Panc1 (cell line): ENCODE measurements around the gene TEF. TPM values are rescaled to one million over a fixed set of nuclear protein-coding genes. Genes with fewer than 3 reads are reported as not detected.

Experiments used
- ATAC-seq: fragments of 200-7000 bp; cut with Tn5 transposase; 2 replicates; pipeline ENCODE4 v1.9.1; 2020; ENCODE audit warnings: mild to moderate bottlenecking, moderate library complexity
- BruUV-seq: library from RNA; stranded (reverse); fragments of 400-500 nt; replicated peaks from 2 replicates; lab custom pipeline; 2021; lab: Mats Ljungman, UMichigan
- CTCF ChIA-PET: fragments of 300-600 bp; sonication (Branson Sonifier 250); formaldehyde crosslinking; loops from one replicate; lab custom pipeline; 2022; ENCODE audit warnings: antibody characterized with exemption; lab: Charles Lee
- POLR2A ChIA-PET: fragments of 300-600 bp; sonication (Branson Sonifier 250); formaldehyde crosslinking; loops from one replicate; lab custom pipeline; 2022; ENCODE audit warnings: antibody characterized with exemption; lab: Charles Lee
- DNase-seq: peaks from one replicate; pipeline ENCODE4 v3.0.0-alpha.2; 2010; ENCODE audit warnings: low read depth, low spot score
- H3K27ac ChIP-seq: 2 replicates; pipeline ENCODE4 v1.5.1; 2011; ENCODE audit warnings: mild to moderate bottlenecking, low read length, inconsistent platforms
- H3K27me3 ChIP-seq: fragments of 200-500 bp; sonication (Bioruptor generic); 2 replicates; pipeline ENCODE4 v1.6.0; 2014; ENCODE audit warnings: low read length, inconsistent platforms; ENCODE audit not compliant: control insufficient read depth, insufficient read depth
- H3K36me3 ChIP-seq: fragments of 200-500 bp; sonication (Bioruptor generic); 2 replicates; pipeline ENCODE4 v1.5.1; 2014; ENCODE audit warnings: inconsistent platforms, mild to moderate bottlenecking, low read length, moderate library complexity; ENCODE audit not compliant: control insufficient read depth, insufficient read depth
- H3K4me1 ChIP-seq: 2 replicates; pipeline ENCODE4 v1.5.1; 2011; ENCODE audit warnings: inconsistent platforms, mild to moderate bottlenecking, low read length, moderate library complexity; ENCODE audit not compliant: control insufficient read depth, insufficient read depth
- H3K4me3 ChIP-seq, 2 experiments: 2 replicates each; pipeline ENCODE4 v1.5.1; 2011 to 2012; ENCODE audit warnings: low read depth in 2 of 2, low read length in 2 of 2, mild to moderate bottlenecking in 2 of 2, inconsistent platforms in 1 of 2, moderate library complexity in 1 of 2
- H3K9me3 ChIP-seq: fragments of 200-500 bp; sonication (Bioruptor generic); 2 replicates; pipeline ENCODE4 v1.5.1; 2014; ENCODE audit warnings: low read depth, mild to moderate bottlenecking, inconsistent platforms, low read length, moderate library complexity; ENCODE audit not compliant: control insufficient read depth, insufficient read depth
- POLR2AphosphoS5 ChIP-seq: IDR thresholded peaks from 2 replicates; pipeline ENCODE4 v1.6.1; 2012; ENCODE audit warnings: mild to moderate bottlenecking, low read depth, low read length, moderate library complexity
- SIN3A ChIP-seq: IDR thresholded peaks from 2 replicates; pipeline ENCODE4 v1.6.1; 2012; ENCODE audit warnings: low read depth, mild to moderate bottlenecking, low read length, moderate library complexity, borderline replicate concordance; ENCODE audit not compliant: insufficient read depth
- TCF7L2 ChIP-seq: IDR thresholded peaks from 2 replicates; pipeline ENCODE4 v1.6.1; 2011; ENCODE audit warnings: mild to moderate bottlenecking, low read depth, low read length, inconsistent platforms
- in situ Hi-C: cut with HindIII; loops from 2 replicates; pipeline ENCODE4 v1.10.0; 2016; ENCODE audit warnings: low sequenced_read_pairs, low pct_unique_long_range_greater_than_20kb
- intact Hi-C: fragments of 100-400 bp; cut with micrococcal nuclease; formaldehyde crosslinking; loops from one replicate; pipeline ENCODE4 v1.10.0; 2022; ENCODE audit not compliant: unreplicated experiment
- total RNA-seq: library from RNA; stranded (reverse); gene quantifications from one replicate; pipeline ENCODE4 v1.2.1, GENCODE V29; 2021; ENCODE audit not compliant: unreplicated experiment
- TF ChIP-seq, protein P1 (sequence below): fragments of 450-650 bp; IDR thresholded peaks from 2 replicates; pipeline ENCODE4 v1.5.1; 2017; ENCODE audit warnings: mild to moderate bottlenecking
- TF ChIP-seq, protein P2 (sequence below), 2 experiments: IDR thresholded peaks; 2 replicates each; pipeline ENCODE4 v1.6.1; 2011 to 2012; ENCODE audit warnings: low read depth in 2 of 2, control low read depth in 1 of 2, low read length in 1 of 2, mild to moderate bottlenecking in 1 of 2, moderate library complexity in 1 of 2; ENCODE audit not compliant: insufficient read depth in 1 of 2

The TEF gene
- total RNA-seq, 1 experiment from 2014 or later: 7.8 TPM

DNA sequence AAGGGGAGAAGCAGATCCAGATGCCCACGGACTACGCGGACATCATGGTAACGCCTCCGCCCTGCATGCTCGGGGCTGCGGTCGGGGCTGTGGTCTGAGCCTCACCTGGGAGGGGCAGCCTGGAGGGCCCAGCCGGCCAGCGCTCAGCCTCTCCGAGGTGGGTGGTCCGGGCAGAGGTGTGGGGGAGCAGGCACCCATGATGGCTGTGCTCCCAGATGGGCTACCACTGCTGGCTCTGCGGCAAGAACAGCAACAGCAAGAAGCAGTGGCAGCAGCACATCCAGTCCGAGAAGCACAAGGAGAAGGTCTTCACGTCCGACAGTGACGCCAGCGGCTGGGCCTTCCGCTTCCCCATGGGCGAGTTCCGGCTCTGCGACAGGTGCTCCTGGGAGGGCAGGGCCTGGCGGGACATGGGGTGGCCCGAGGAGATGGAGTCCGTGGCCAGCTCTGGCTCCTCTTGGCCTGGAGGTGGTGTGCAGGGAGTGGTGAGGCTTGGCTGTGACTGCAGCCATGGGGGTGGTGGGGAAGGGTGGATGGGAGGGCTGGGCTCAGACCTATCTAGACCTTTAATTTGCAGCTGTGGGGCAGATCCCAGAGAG lies 25.2 kb upstream of the TEF start:
- Histone ChIP-seq H3K27ac (no peak overlapping the region), H3K36me3 (no peaks in the 10 kb centered on the region), H3K27me3 (no peaks in the 10 kb centered on the region), H3K4me1 (peaks cover 16% of the 10 kb centered on the region), H3K4me3 (no peak overlapping the region), H3K9me3 (no peaks in the 10 kb centered on the region)
- in situ Hi-C loops: no loop called here
- DNase-seq (no peak), ATAC-seq (no peak)
- POLR2A ChIA-PET: no interaction called here
- CTCF ChIA-PET: no interaction called here
- BruUV-seq: no TSS peak
- intact Hi-C loops: no loop called here
- TF ChIP-seq SIN3A (no peak), POLR2AphosphoS5 (no peak), TCF7L2 (no peak)
- TF ChIP-seq, protein P1, sequence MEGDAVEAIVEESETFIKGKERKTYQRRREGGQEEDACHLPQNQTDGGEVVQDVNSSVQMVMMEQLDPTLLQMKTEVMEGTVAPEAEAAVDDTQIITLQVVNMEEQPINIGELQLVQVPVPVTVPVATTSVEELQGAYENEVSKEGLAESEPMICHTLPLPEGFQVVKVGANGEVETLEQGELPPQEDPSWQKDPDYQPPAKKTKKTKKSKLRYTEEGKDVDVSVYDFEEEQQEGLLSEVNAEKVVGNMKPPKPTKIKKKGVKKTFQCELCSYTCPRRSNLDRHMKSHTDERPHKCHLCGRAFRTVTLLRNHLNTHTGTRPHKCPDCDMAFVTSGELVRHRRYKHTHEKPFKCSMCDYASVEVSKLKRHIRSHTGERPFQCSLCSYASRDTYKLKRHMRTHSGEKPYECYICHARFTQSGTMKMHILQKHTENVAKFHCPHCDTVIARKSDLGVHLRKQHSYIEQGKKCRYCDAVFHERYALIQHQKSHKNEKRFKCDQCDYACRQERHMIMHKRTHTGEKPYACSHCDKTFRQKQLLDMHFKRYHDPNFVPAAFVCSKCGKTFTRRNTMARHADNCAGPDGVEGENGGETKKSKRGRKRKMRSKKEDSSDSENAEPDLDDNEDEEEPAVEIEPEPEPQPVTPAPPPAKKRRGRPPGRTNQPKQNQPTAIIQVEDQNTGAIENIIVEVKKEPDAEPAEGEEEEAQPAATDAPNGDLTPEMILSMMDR: no peak
- TF ChIP-seq, protein P2, sequence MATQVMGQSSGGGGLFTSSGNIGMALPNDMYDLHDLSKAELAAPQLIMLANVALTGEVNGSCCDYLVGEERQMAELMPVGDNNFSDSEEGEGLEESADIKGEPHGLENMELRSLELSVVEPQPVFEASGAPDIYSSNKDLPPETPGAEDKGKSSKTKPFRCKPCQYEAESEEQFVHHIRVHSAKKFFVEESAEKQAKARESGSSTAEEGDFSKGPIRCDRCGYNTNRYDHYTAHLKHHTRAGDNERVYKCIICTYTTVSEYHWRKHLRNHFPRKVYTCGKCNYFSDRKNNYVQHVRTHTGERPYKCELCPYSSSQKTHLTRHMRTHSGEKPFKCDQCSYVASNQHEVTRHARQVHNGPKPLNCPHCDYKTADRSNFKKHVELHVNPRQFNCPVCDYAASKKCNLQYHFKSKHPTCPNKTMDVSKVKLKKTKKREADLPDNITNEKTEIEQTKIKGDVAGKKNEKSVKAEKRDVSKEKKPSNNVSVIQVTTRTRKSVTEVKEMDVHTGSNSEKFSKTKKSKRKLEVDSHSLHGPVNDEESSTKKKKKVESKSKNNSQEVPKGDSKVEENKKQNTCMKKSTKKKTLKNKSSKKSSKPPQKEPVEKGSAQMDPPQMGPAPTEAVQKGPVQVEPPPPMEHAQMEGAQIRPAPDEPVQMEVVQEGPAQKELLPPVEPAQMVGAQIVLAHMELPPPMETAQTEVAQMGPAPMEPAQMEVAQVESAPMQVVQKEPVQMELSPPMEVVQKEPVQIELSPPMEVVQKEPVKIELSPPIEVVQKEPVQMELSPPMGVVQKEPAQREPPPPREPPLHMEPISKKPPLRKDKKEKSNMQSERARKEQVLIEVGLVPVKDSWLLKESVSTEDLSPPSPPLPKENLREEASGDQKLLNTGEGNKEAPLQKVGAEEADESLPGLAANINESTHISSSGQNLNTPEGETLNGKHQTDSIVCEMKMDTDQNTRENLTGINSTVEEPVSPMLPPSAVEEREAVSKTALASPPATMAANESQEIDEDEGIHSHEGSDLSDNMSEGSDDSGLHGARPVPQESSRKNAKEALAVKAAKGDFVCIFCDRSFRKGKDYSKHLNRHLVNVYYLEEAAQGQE (IDR thresholded peaks at IDR 0.05; ENCODE audit: insufficient read depth in 1 of 2, low read depth in 2 of 2, low read length in 1 of 2): no peak

DNA sequence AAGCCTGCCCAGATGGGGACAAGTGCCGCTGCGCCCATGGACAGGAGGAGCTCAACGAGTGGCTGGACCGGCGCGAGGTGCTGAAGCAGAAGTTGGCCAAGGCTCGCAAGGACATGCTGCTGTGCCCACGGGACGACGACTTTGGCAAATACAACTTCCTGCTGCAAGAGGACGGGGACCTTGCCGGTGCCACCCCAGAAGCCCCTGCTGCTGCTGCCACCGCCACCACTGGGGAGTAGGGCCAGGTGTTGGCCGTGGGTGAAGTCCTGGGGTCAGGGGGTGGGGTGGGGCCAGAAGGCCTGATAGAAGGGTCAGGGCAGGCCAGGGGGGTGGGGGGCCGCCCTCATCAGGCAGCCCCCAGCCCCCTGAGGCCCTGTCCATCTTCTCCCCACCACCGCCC lies 24.6 kb upstream of the TEF start:
- no peaks in the 10 kb centered on the region for H3K9me3 ChIP-seq
- in situ Hi-C loops: no loop called here
- DNase-seq (no peak), ATAC-seq (no peak)
- H3K27ac ChIP-seq: no peak overlapping the region
- H3K4me1 ChIP-seq: peaks cover 16% of the 10 kb centered on the region
- no peaks in the 10 kb centered on the region for H3K36me3 ChIP-seq
- POLR2A ChIA-PET: no interaction called here
- TF ChIP-seq, protein P2 (IDR thresholded peaks at IDR 0.05; ENCODE audit: insufficient read depth in 1 of 2, low read depth in 2 of 2, low read length in 1 of 2): no peak
- no peak for TF ChIP-seq POLR2AphosphoS5
- TF ChIP-seq SIN3A: no peak
- TF ChIP-seq TCF7L2: no peak
- TF ChIP-seq, protein P1: no peak
- intact Hi-C loops: no loop called here
- H3K4me3 ChIP-seq: no peak overlapping the region
- H3K27me3 ChIP-seq: no peaks in the 10 kb centered on the region
- CTCF ChIA-PET: interaction anchor here (0.5 kb wide), 1 partner anchor 19 kb away, joined by 6 read pairs; no protein-coding TSS in a partner anchor
- no TSS peak for BruUV-seq
